Activated CD4-positive, CD25-positive, alpha-beta regulatory T cell treated with anti-CD3 and anti-CD28 coated beads, Interleukin-2, amount 50 U/mL, for 72 hours (primary cell): Measurements from ENCODE around the gene KAZN.

Experiments
- DNase-seq: peaks from one replicate; pipeline ENCODE4 v3.0.0; 2021

KAZN gene

GRCh38 chr1:14840374-14840773, 241.9 kb downstream of the KAZN start:
- DNase-seq = no peak

- no peak for DNase-seq
Measured at GRCh38 chr1:14841456-14841855, 243.0 kb downstream of the KAZN start.

GRCh38 chr1:14841951-14842350, 243.5 kb downstream of the KAZN start:
- DNase-seq = no peak

GRCh38 chr1:14842361-14842760, 243.9 kb downstream of the KAZN start:
- no peak for DNase-seq

GRCh38 chr1:14842891-14843290, 244.4 kb downstream of the KAZN start:
- DNase-seq = no peak

- DNase-seq = no peak
Measured at GRCh38 chr1:14843525-14843924, 245.0 kb downstream of the KAZN start.

GRCh38 chr1:14844356-14844755, 245.9 kb downstream of the KAZN start:
- DNase-seq = no peak

GRCh38 chr1:14844923-14845617, 246.6 kb downstream of the KAZN start:
- DNase-seq = no peak

GRCh38 chr1:14845851-14846250, 247.4 kb downstream of the KAZN start:
- no peak for DNase-seq

GRCh38 chr1:14846688-14847087, 248.2 kb downstream of the KAZN start:
- no peak for DNase-seq

- no peak for DNase-seq
Measured at GRCh38 chr1:14848203-14848602, 249.7 kb downstream of the KAZN start.

- DNase-seq = no peak
Measured at GRCh38 chr1:14848625-14849024, 250.1 kb downstream of the KAZN start.

- no peak for DNase-seq
Measured at GRCh38 chr1:14849038-14849437, 250.6 kb downstream of the KAZN start.

GRCh38 chr1:14850563-14850962, 252.1 kb downstream of the KAZN start:
- no peak for DNase-seq

- no peak for DNase-seq
Measured at GRCh38 chr1:14851760-14852159, 253.3 kb downstream of the KAZN start.

GRCh38 chr1:14852291-14852690, 253.8 kb downstream of the KAZN start:
- DNase-seq = no peak

GRCh38 chr1:14853518-14853917, 255.0 kb downstream of the KAZN start:
- DNase-seq = no peak

GRCh38 chr1:14855268-14855667, 256.8 kb downstream of the KAZN start:
- DNase-seq = no peak

- no peak for DNase-seq
Measured at GRCh38 chr1:14855801-14856200, 257.3 kb downstream of the KAZN start.

- DNase-seq = no peak
Measured at GRCh38 chr1:14857436-14858195, 259.1 kb downstream of the KAZN start.

- DNase-seq = no peak
Measured at GRCh38 chr1:14862114-14862771, 263.8 kb downstream of the KAZN start.

- no peak for DNase-seq
Measured at GRCh38 chr1:14865106-14865505, 266.6 kb downstream of the KAZN start.

GRCh38 chr1:14866911-14867612, 268.6 kb downstream of the KAZN start:
- no peak for DNase-seq
